Osteoblast (primary cell): ENCODE measurements around the gene B3GALT5. TPM values are rescaled to one million over a fixed set of nuclear protein-coding genes. Genes with fewer than 3 reads are reported as not detected.

Experiments
- DNase-seq: peaks from one replicate; pipeline ENCODE4 v3.0.0; 2011; ENCODE audit warnings: low spot score, mixed read lengths; ENCODE audit not compliant: insufficient read length; ENCODE audit errors: missing footprints
- H2AFZ ChIP-seq: 2 replicates; pipeline ENCODE4 v1.6.0; 2011; ENCODE audit warnings: mild to moderate bottlenecking, low read length
- H3K27ac ChIP-seq: 2 replicates; pipeline ENCODE4 v1.5.1; 2011; ENCODE audit warnings: mild to moderate bottlenecking, low read depth, low read length, moderate library complexity
- H3K27me3 ChIP-seq: 2 replicates; pipeline ENCODE4 v1.6.0; 2012; ENCODE audit warnings: mild to moderate bottlenecking, control low read depth, inconsistent platforms, low read length, moderate library complexity; ENCODE audit not compliant: insufficient read depth
- H3K36me3 ChIP-seq: 2 replicates; pipeline ENCODE4 v1.5.1; 2011; ENCODE audit warnings: mild to moderate bottlenecking, low read length, control low read depth, moderate library complexity; ENCODE audit not compliant: insufficient read depth
- H3K4me1 ChIP-seq: 2 replicates; pipeline ENCODE4 v1.5.1; 2011; ENCODE audit warnings: mild to moderate bottlenecking, low read length, control low read depth, moderate library complexity; ENCODE audit not compliant: insufficient read depth
- H3K4me2 ChIP-seq: 2 replicates; pipeline ENCODE4 v1.6.0; 2011; ENCODE audit warnings: mild to moderate bottlenecking, low read length; ENCODE audit not compliant: insufficient read depth
- H3K4me3 ChIP-seq: fragments of 200-600 bp; sonication (generic); 3 replicates; pipeline ENCODE4 v1.5.1; 2012; ENCODE audit warnings: mild to moderate bottlenecking, low read length, inconsistent platforms; ENCODE audit not compliant: insufficient read depth
- H3K79me2 ChIP-seq: 2 replicates; pipeline ENCODE4 v1.6.0; 2012; ENCODE audit warnings: mild to moderate bottlenecking, low read length, control low read depth, inconsistent platforms; ENCODE audit not compliant: insufficient read depth
- H3K9me3 ChIP-seq: 2 replicates; pipeline ENCODE4 v1.5.1; 2011; ENCODE audit warnings: low read depth, low read length, control low read depth
- H4K20me1 ChIP-seq: 2 replicates; pipeline ENCODE4 v1.6.0; 2012; ENCODE audit warnings: mild to moderate bottlenecking, low read length, control low read depth; ENCODE audit not compliant: insufficient read depth
- CTCF ChIP-seq: IDR thresholded peaks from 2 replicates; pipeline ENCODE4 v1.5.1; 2011; ENCODE audit warnings: mild to moderate bottlenecking, low read depth, low read length, moderate library complexity; ENCODE audit errors: extremely low read depth
- total RNA-seq: library from RNA; depleted of rRNA; stranded (reverse); fragments of >200 nt; gene quantifications from 2 replicates; pipeline ENCODE4 v1.2.3, GENCODE V29; 2012

The B3GALT5 gene
- total RNA-seq, 1 donor, result under 0.01 TPM

GRCh38 chr21:39662411-39662953 lies 49.7 kb downstream of the B3GALT5 start:
- Histone ChIP-seq H3K4me3 (no peak overlapping the region), H3K4me2 (no peak overlapping the region), H3K4me1 (peaks cover 11% of the 10 kb centered on the region), H3K27ac (no peak overlapping the region), H3K9me3 (no peaks in the 10 kb centered on the region), H3K79me2 (no peaks in the 10 kb centered on the region), H2AFZ (no peak overlapping the region), H4K20me1 (no peaks in the 10 kb centered on the region), H3K36me3 (no peaks in the 10 kb centered on the region), H3K27me3 (no peaks in the 10 kb centered on the region)
- DNase-seq, result no peak
- no peak for TF ChIP-seq CTCF

GRCh38 chr21:39663066-39663465 lies 50.3 kb downstream of the B3GALT5 start:
- Histone ChIP-seq H3K4me3 (no peak overlapping the region), H3K4me2 (no peak overlapping the region), H2AFZ (no peak overlapping the region), H3K9me3 (no peaks in the 10 kb centered on the region), H3K4me1 (peaks cover 11% of the 10 kb centered on the region), H3K27me3 (no peaks in the 10 kb centered on the region), H3K27ac (no peak overlapping the region), H3K79me2 (no peaks in the 10 kb centered on the region), H3K36me3 (no peaks in the 10 kb centered on the region), H4K20me1 (no peaks in the 10 kb centered on the region)
- no peak for TF ChIP-seq CTCF
- DNase-seq, result no peak

DNA sequence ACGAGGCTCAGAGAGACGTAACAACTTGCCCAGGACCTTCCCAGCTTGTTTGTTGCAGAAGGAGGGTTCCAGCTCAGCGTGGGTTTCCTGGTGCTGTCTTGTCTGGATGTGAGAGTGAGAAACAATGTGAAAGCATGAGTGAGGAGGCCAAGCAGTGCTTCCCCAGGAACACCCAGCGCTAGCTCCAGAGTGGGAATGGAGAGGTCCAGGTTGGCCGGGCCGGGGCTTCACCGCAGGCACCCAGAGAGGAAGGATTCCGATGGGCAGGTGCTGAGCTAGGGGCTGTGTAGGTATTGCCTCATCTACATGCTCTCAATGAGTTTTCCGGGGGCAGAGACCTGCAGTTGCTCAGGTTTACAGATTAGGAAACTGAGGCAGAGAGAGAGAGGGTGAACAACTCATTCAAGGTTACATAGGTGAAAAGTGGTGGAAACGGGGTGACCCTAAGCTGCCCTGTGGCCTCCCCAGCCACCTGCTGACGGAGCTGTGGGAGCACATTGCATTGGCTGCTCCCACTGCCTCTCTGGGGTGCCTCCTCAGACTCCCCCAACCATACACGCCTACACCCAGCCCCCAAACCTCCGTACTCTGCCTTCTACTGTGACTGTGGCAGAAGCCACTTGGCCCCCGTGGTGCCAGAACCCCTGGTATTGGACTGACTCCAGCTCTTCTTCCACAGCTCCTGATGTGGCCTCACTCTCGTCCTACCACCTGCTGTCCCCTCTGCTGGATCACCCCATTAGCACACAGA lies 51.2 kb downstream of the B3GALT5 start:
- no peak overlapping the region for H2AFZ ChIP-seq
- H3K4me2 ChIP-seq, result no peak overlapping the region
- no peaks in the 10 kb centered on the region for H3K27me3 ChIP-seq
- no peaks in the 10 kb centered on the region for H3K9me3 ChIP-seq
- no peaks in the 10 kb centered on the region for H3K79me2 ChIP-seq
- H3K4me1 ChIP-seq, result peaks cover 11% of the 10 kb centered on the region
- H4K20me1 ChIP-seq, result no peaks in the 10 kb centered on the region
- H3K4me3 ChIP-seq, result no peak overlapping the region
- no peak overlapping the region for H3K27ac ChIP-seq
- H3K36me3 ChIP-seq, result no peaks in the 10 kb centered on the region
- no peak for TF ChIP-seq CTCF
- peak; percentile 54 for DNase-seq

DNA sequence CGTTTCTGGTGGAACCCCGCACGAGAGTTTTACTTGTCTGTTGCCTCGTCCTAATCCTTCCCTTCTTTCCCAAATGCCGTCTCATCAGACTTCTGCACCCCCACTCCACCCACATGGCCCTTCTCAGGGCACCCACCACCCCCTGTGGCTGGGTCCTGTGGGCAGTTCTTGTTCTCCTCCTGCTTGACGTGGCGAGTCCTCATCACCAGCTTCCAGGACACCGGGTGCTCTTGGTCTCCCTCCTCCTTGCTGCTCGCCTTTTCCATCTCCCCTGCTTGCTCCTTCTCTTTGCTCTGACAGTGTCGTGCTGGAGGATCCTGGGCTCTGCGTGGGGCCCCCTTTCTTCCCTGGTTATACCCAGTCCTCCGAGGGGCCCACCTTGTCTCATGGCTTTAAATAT lies 51.8 kb downstream of the B3GALT5 start:
- H3K27me3 ChIP-seq, result no peaks in the 10 kb centered on the region
- no peak overlapping the region for H2AFZ ChIP-seq
- no peak overlapping the region for H3K27ac ChIP-seq
- H3K9me3 ChIP-seq, result no peaks in the 10 kb centered on the region
- no peaks in the 10 kb centered on the region for H4K20me1 ChIP-seq
- H3K4me2 ChIP-seq, result no peak overlapping the region
- no peak for DNase-seq
- no peak for TF ChIP-seq CTCF
- H3K79me2 ChIP-seq, result no peaks in the 10 kb centered on the region
- no peak overlapping the region for H3K4me3 ChIP-seq
- peaks cover 11% of the 10 kb centered on the region for H3K4me1 ChIP-seq
- H3K36me3 ChIP-seq, result no peaks in the 10 kb centered on the region
